Pons (tissue), 1 donor: Measurements from ENCODE around the gene ATP6V0E2.
"Not testable (repeated sequence)": the region's sequence is repeated elsewhere in the genome, so short reads cannot be mapped to it uniquely, and the experiment has no call there.

Experiments
- DNase-seq: peaks from one replicate; pipeline ENCODE4 v3.0.0-alpha.2; 2016; ENCODE audit warnings: low spot score

The ATP6V0E2 gene

DNA sequence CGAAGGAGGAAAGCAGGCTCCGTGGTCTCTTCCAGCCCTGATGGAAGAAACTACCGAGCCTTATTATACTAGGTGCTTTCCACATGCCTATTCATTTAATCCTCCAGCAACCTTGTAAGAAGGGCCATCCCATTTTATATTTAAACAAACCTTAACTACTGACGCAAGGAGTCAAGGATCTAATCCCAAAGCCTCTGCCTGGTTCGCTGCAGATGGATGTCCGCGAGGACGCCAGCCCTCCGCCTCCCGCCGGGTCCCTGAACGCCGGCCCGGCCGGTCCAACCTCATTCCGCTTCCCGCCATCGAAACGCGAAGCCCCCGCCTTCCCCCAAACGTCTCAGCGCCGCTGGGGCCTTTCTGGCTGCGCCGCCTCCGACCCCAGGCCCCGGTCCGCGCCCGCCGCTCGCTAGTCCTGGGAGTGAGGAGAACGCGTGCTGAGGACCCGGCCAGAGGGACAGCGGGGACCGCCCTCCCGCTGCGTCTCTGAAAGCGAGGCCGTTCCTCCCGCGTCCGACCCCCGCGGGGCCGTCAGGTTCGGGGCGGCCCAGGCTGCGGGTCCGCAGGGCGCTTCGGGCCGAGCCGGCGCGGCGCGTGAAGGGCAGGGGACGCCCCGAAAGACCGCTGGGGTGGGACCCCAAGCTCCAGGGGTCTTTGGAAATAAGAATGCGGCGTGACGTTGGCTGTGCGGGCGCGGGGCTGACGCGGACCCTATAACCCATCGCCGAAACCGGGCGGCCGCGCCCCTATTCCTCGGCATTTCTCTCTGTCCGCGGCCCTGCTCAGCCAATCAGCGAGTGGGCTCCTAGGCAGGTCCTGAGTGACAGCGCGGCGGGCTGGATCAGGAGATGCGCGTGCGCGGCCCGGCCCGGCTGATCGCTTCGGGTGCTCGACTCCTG lies at the start of gene ATP6V0E2:
Gene ATP6V0E2, plus strand, starts transcription at position 896 of the 896 bp plus-strand sequence. CDS start 97 bp downstream, outside the sequence.
- peak; percentile 94 for DNase-seq

DNA sequence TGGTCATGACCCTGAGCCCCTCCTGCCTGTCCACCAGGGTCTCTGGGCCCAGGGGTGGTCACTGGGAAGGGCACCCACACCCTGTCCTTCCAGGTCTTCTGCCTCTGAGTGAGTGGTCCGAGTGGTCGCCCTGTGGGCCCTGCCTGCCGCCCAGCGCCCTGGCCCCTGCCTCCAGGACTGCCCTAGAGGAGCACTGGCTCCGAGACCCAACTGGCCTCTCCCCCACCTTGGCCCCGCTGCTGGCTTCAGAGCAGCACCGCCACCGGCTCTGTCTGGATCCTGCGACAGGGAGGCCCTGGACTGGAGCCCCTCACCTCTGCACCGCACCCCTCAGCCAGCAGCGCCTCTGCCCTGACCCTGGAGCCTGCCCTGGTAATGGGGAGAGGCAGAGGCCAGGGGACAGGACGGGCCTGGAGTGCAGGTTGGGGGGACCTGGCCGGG lies 49.4 kb upstream of the ATP6V0E2 start:
- DNase-seq: no peak

DNA sequence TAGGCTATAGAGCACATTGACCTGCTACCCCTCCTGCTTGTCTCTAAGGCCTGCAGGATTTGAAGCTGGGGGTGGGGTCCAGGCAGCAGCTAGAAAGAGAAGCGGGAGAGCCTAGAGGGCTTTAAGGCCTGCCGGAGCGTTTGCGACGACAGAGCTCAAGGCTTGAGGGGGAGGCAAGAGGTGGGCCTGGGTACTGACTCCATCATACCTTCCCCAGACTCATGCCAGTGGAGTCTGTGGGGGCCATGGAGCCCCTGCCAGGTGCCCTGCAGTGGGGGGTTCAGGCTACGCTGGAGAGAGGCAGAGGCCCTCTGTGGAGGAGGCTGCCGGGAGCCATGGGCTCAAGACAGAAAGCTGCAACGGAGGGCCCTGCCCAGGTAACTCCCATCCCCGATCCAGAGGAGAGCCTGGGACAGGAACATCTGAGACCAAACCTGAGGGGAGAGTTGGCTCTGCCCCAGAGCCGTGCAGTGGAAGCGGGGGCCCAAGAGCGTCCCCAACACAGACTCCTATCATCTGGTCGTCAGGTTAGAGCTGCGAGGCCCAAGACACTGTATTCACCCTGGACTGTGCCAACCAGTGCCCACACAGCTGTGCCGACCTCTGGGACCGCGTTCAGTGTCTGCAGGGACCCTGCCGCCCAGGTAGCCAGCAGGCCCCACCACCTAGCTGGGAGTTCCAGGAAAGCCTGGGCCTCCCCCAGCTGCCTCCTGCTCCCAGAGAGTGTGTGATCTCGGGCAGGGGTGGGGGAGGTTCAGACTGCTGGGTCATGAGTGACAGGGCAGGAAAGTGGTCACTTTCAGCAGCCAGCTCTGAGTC lies 48.8 kb upstream of the ATP6V0E2 start:
- DNase-seq: no peak

DNA sequence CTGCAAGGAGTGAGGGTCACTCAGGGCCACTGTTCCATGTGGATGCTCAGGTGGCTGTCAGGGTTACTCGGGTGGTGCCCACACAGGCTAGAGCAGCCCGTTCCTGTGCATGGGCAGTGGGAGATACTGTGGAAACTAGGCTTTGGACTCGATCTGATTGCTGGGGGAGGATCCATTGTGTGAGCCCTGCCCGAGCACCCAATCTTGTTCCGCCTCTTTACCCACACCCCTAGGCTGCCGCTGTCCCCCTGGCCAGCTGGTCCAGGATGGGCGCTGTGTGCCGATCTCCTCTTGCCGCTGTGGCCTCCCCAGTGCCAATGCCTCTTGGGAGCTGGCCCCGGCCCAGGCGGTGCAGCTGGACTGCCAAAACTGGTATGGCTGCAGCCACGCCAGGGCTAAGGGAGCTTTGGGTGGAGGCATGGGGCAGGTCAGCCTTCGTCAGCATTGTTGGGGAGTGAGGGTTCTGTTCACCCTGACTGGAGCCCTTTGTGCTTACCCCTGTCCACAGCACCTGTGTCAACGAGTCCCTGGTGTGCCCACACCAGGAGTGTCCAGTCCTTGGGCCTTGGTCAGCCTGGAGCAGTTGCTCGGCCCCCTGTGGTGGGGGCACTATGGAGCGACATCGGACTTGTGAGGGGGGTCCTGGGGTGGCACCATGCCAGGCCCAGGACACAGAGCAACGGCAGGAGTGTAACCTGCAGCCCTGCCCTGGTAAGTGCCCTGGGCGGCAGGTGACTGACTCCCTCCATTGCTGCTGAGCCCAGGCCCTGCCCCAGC lies 48.0 kb upstream of the ATP6V0E2 start:
- DNase-seq: no peak

DNA sequence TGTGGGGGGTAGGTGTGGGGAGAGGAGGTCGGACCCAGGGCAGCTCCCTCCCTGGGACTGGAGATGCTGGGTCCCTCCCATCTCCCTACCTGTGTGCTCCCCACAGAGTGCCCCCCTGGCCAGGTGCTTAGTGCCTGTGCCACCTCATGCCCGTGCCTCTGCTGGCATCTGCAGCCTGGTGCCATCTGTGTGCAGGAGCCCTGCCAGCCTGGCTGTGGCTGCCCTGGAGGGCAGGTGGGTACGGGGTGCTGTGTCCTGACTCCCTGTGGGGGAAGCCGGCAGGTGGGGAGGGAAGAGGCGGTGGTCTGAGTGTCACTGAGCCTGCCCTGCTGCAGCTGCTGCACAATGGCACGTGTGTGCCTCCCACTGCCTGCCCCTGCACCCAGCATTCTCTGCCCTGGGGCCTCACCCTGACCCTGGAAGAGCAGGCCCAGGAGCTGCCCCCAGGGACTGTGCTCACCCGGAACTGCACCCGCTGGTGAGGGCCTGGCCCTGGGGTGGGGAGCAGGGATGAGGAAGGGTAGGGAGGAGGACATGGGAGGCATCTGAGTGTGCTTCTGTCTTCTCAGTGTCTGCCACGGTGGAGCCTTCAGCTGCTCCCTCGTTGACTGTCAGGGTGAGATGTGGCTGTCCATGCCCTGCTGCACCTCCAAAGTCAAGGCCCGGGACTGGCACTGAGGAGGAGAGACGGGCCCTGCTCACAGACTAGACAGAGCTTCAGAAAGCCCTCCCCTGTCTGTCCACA lies 47.3 kb upstream of the ATP6V0E2 start:
- DNase-seq: no peak

DNA sequence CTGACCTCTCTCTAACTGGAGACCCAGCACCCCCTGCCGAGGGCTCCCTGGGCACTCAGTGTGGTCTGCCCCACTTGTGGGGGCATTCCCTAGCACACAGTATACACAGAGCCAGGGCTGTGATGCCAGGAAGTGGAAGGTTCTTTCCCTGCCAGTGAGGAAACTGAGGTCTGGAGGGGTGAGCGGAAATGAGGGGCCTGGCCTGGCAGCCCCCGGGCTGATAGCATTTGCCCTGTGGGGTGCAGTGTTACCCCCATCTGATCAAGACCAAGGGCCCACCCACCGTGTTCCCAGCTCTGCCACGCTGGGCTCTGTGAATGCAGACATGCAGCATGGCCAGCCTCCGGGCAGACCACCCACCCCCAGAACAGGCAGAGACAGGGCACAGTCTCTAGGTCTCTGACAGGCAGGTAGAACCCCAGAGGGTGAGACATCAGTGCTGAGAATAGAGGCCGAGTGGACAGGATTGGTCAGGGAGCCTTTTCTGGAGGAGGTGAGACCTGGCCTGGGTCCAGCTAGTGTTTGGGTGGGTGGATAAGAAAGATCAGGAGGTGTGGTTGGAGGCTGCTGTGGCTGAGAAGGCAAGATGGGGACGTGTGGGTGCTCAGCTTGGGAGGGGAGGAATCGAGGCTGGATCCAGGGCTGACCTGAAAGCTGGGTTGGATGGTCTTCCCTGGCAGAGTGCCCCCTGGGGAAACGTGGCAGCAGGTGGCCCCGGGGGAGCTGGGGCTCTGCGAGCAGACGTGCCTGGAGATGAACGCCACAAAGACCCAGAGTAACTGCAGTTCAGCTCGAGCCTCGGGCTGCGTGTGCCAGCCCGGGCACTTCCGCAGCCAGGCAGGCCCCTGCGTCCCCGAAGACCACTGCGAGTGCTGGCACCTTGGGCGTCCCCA lies 46.4 kb upstream of the ATP6V0E2 start:
- no peak for DNase-seq

DNA sequence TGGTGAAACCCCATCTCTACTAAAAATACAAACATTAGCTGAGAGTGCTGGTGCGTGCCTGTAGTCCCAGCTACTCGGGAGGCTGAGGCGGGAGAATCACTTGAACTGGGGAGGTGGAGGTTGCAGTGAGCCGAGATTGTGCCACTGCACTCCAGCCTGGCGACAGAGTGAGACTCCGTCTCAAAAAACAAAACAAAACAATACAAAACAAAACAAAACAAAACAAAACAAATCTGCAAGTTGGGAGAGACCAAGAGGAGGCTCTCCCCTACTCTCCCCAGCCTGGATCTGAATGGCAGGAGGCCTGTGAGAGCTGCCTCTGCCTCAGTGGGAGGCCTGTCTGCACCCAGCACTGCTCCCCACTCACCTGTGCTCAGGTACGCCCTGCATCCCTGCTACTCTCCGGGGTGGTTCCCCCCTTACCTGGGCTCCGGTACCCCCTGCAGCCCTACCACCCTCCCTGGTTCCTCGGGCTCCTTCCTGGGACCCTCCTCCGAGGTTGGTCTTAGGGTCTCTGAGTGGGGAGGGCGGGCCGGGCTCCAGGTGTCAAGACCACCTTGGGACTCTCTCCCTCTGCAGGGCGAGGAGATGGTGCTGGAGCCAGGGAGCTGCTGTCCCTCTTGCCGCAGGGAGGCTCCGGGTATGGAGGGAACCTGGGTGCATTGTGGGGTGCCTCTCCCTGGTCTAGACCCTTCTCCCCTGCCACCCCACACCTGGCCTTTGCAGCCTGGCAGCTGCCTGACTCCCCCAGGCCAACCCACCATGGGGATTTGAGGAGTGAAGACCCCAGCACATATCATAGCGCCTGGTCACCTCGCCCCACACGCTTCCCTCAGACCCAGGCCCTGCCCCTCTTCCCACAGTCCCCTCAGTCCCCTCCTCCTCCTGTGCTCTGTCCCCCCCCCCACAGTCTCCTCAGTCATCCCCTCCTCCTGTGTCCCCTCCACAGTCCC lies 45.1 kb upstream of the ATP6V0E2 start:
- no peak for DNase-seq

DNA sequence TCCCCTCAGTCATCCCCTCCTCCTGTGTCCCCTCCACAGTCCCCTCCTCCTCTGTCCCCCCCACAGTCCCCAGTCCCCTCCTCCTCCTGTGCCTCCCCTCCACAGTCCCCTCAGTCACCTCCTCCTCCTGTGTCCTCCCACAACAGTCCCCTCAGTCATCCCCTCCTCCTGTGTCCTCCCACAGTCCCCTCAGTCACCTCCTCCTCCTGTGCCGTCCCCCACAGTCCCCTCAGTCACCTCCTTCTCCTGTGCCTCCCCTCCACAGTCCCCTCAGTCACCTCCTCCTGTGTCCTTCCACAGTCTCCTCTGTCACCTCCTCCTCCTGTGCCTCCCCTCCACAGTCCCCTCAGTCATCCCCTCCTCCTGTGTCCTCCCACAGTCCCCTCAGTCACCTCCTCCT lies 43.2 kb upstream of the ATP6V0E2 start:
- DNase-seq: not testable (repeated sequence)

DNA sequence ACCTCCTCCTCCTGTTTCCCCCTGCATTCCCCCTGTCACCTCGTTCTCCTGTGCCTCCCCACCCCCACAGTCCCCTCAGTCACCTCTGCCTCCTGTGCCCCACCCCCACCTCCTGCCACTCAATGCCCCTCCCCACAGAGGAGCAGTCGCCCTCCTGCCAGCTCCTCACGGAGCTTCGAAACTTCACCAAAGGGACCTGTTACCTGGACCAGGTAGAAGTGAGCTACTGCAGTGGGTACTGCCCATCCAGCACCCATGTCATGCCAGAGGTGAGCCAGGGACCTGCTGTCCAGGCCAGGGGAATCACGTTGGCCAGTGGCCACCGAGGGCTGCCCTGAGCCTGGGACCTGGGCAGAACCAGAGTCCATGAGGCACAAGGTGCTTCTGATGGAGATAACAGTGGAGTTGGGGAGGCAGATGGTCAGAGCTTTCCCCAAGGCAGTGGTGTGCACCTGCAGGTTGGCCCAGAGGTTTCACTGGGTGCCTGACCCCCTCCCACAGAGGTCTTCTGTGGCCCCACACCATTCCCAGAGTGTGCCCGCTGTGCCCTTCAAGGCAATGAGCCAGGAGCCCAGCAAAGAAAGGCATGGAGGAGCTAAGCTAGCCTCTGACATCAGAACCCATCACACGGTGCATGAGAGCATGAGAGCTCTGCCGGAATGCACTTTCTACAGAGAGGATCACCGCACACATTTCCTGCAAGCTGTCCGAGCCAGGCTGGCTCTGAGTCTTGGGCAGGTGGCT lies 42.6 kb upstream of the ATP6V0E2 start:
- DNase-seq: no peak

DNA sequence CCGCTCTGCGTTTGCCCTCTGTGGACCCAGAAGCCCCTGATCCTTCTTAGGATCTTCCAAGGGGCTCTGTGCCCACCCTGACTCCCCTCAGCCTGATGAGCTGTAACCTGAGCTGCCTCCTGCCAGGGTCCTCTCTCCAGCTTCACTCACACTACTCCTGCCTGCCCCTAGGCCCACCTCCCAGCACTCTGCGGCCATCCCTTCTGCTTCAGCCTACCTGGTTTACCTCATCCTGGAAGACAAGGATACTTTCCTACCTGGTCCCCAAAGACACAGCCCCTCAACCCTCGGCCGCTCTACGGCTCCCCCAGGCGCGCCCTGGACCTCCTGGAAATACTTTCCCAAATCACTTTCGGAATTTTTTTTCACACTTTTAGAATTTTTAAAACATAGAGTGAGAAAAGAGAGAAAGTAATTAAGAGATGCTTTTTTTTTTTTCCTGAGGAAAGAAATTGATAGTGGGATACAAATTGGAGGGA lies 42.0 kb upstream of the ATP6V0E2 start:
- no peak for DNase-seq

DNA sequence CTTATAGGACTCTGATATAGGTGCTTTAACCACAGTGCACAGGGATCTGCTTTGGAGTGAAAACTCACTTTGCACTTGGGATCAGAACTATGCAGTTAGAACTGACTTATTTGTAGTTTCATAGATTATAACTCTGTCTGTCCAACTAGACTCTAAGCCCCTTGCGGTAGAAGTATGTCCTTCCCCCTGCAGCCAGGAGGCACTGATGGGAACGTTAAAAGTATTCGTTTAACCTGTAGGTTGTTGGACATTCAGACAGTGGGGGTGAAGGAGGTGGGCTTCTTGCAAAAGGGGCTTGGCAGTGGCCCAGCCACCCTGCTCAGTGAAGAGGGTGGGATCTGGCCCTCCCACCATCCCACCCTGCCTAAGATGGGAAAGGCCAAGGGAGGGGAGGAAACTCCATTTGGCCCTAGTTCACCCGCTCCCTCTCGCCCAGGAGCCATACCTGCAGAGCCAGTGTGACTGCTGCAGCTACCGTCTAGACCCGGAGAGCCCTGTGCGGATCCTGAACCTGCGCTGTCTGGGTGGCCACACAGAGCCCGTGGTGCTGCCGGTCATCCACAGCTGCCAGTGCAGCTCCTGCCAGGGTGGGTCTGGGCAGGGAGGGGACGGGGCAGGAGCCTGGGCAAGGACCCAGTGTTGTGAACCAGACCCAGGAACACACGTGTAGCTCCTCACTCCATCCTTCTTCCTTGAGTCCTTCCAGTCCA lies 41.3 kb upstream of the ATP6V0E2 start:
- DNase-seq: no peak

DNA sequence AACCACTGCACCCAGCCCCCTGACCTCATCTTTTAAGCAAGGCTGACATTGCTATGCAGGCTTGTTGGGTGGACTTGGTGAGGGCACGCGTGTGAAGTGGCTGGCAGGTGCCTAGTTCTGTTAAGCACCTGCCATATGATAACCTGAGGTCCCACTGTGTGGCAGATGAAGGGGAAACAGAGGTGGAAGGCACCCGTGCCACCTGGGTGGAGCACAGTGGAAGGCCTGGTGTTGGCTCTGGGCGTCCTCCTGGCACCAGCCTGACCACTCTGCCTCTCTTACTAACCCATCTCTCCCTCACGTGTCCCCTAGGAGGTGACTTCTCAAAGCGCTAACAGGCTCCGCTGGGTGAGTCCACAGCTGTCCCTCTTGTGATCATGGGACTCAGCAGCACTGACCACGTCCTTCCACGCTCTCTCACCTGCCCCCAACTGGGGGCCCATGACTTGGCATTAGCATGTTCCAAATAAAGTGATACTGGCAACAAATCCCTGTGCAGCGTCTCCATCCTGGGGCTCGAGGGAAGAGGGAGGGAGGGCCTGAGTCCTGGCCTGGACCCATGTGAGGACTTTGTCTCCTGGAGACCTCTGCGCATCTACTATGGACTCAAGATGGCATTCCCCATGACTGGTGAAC lies 40.2 kb upstream of the ATP6V0E2 start:
- DNase-seq: no peak

DNA sequence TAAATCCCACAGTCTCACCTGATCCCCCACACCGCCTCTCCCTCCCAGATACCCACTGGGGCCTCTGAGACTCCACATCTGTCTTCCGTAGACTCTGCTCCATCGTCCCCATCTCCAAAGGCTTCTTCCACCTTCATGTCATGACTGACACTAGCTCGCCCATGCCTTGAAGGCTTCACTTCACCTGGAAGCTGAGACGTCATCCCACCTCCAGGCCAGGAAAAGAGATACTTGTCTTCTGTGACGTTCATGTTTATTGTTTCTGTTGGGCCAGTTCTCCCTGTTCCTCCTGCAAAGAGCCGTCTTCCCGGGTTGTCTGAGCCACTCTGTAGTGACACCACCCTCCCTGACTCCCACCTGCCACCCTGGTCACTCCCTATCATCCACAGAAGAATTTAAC lies 39.2 kb upstream of the ATP6V0E2 start:
- DNase-seq: no peak

DNA sequence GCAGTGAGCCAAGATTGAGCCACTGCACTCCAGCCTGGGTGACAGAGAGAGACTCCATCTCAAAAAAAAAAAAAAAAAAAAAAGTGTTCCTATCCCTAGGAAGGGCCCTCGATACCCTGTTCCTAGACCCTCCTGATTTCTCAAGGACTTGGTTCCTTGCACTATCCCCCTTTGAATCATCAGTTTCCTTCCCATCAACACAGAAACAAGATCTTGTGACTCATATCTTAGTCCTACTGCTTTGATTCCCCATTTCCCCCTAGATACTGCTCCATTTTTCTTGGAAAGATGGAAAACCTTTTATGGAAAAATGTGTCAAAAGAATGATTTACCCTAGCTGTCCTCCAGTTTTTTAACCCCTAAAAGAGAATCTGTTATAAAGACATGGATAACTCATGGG lies 37.3 kb upstream of the ATP6V0E2 start:
- no peak for DNase-seq

DNA sequence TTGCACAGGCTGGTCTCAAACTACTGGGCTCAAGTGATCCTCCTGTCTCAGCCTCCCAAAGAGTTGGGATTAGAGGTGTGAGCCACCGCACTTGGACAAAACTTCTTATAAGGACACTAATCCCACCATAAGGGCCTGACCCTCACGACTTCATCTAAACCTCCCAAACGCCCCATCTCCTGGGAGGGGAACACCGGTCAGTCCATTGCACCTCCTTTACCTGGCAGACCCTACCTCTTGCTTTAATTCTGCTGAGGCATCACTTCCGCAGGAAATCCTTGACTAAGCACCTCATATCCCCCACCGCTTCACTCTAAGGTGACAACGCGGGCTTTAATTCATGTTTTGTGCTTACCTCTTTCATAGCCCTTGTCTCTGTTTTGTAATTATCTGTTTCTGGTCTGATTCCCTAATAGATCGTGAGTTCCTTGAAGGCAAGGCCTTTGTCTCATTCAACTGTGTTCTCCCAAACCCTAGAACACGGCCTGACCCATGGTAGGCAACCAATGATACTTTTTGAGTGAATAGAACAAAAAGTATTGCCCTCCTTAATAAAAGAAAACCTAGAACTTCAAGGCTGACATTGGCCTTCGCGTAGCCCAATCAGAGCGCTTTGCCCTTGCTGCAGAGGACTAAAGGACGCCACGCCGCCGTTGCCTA lies 36.1 kb upstream of the ATP6V0E2 start:
- DNase-seq: no peak

DNA sequence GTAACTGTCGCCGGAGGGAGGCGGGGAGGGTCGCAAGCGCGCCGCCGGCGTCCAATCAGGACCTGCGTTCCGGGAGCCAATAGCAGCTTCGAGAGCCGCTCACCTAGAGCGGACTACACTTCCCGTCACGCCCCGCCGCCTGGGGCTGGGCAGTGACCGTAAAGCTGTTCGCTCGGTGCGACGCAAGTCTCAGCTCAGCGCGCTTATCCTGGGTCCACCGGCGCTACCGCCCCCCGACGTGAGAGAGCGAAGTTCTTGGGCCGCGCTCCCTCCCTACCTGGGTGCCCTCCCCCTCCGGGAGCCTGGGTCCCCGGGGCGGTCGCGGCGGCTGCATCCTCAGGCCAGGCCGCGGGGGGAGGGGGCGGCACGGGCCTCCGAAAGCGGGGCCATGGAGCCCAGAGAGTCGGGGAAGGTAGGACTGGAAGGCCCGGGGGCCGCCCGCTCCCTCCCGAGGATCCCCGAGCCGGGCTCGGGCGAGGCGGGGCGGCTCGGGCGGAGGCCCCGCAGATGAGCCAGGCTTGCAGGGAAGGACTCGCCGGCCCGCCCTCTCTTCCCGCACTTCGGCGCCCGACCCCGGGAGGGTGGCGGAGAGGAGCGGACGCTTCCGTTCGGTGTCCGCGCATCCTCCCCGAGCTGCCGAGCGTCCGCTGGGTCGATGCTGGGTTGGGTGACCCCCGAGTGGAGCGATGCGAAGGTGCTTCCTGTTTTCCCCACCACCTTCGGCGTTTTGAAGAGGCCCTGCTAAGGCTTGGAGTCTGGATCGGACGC lies 35.4 kb upstream of the ATP6V0E2 start, which contains the start of gene ZNF862:
Gene ZNF862, plus strand, starts transcription at position 152 of the 768 bp plus-strand sequence. Its CDS starts 237 bp downstream, at position 389.
- DNase-seq: peak; percentile 97
